H9 (cell line): ENCODE measurements around the gene SYCP2L. TPM values are rescaled to one million over a fixed set of nuclear protein-coding genes. Genes with fewer than 3 reads are reported as not detected.

Experiments
- DNase-seq: peaks from one replicate; pipeline ENCODE4 v3.0.0-alpha.2; 2017
- H2AFZ ChIP-seq: one replicate; pipeline ENCODE4 v1.6.1; 2013; ENCODE audit warnings: mild to moderate bottlenecking, low read length, control low read depth, moderate library complexity
- H2AK5ac ChIP-seq: 2 replicates; pipeline ENCODE4 v1.6.1; 2013; ENCODE audit warnings: low read length, control low read depth, mixed read lengths; ENCODE audit not compliant: insufficient read length
- H2BK120ac ChIP-seq: one replicate; pipeline ENCODE4 v1.6.1; 2013; ENCODE audit warnings: low read depth, mild to moderate bottlenecking, low read length, control low read depth, inconsistent platforms; ENCODE audit not compliant: poor library complexity, severe bottlenecking
- H2BK12ac ChIP-seq: 2 replicates; pipeline ENCODE4 v1.6.1; 2013; ENCODE audit warnings: low read length, control low read depth, mixed read lengths, low read depth; ENCODE audit not compliant: insufficient read length
- H2BK15ac ChIP-seq: 2 replicates; pipeline ENCODE4 v1.6.1; 2013; ENCODE audit warnings: low read depth, low read length, control low read depth
- H2BK20ac ChIP-seq: one replicate; pipeline ENCODE4 v1.6.1; 2013; ENCODE audit warnings: low read depth, mild to moderate bottlenecking, low read length, control low read depth, inconsistent platforms; ENCODE audit not compliant: poor library complexity, severe bottlenecking
- H2BK5ac ChIP-seq: 2 replicates; pipeline ENCODE4 v1.6.1; 2013; ENCODE audit warnings: low read length, control low read depth, mixed read lengths; ENCODE audit not compliant: insufficient read length
- H3K14ac ChIP-seq: 2 replicates; pipeline ENCODE4 v1.6.1; 2013; ENCODE audit warnings: low read length, control low read depth; ENCODE audit not compliant: insufficient read depth
- H3K18ac ChIP-seq: 2 replicates; pipeline ENCODE4 v1.6.1; 2013; ENCODE audit warnings: low read depth, mild to moderate bottlenecking, mixed read lengths, low read length, control low read depth; ENCODE audit not compliant: insufficient read length
- H3K23ac ChIP-seq: 2 replicates; pipeline ENCODE4 v1.6.1; 2013; ENCODE audit warnings: low read length, control low read depth, mixed read lengths, low read depth; ENCODE audit not compliant: insufficient read length
- H3K23me2 ChIP-seq: 2 replicates; pipeline ENCODE4 v1.6.1; 2013; ENCODE audit warnings: low read depth, mild to moderate bottlenecking, mixed read lengths, low read length, control low read depth; ENCODE audit not compliant: insufficient read length, poor library complexity, severe bottlenecking
- H3K27ac ChIP-seq: 2 replicates; pipeline ENCODE4 v1.5.1; 2013; ENCODE audit warnings: low read length, control low read depth, mixed read lengths, low read depth; ENCODE audit not compliant: insufficient read length
- H3K27me3 ChIP-seq: 2 replicates; pipeline ENCODE4 v1.6.1; 2013; ENCODE audit warnings: low read length, control low read depth, inconsistent platforms; ENCODE audit not compliant: insufficient read depth
- H3K4ac ChIP-seq: 2 replicates; pipeline ENCODE4 v1.6.1; 2013; ENCODE audit warnings: low read depth, mild to moderate bottlenecking, control low read depth, inconsistent platforms, low read length, moderate library complexity
- H3K4me1 ChIP-seq: 2 replicates; pipeline ENCODE4 v1.6.1; 2013; ENCODE audit warnings: low read length, control low read depth, inconsistent platforms; ENCODE audit not compliant: insufficient read depth
- H3K4me2 ChIP-seq: 2 replicates; pipeline ENCODE4 v1.6.1; 2013; ENCODE audit warnings: low read length, control low read depth, mixed read lengths; ENCODE audit not compliant: insufficient read length, insufficient read depth
- H3K56ac ChIP-seq: 2 replicates; pipeline ENCODE4 v1.6.1; 2013; ENCODE audit warnings: low read depth, mild to moderate bottlenecking, mixed read lengths, low read length, control low read depth; ENCODE audit not compliant: insufficient read length
- H3K79me1 ChIP-seq: 2 replicates; pipeline ENCODE4 v1.6.1; 2013; ENCODE audit warnings: low read depth, mild to moderate bottlenecking, moderate library complexity, low read length, control low read depth, inconsistent platforms; ENCODE audit not compliant: insufficient read depth, poor library complexity, severe bottlenecking
- H3K79me2 ChIP-seq: 2 replicates; pipeline ENCODE4 v1.6.1; 2013; ENCODE audit warnings: low read length, control low read depth, inconsistent platforms; ENCODE audit not compliant: insufficient read depth
- H3K9ac ChIP-seq: 2 replicates; pipeline ENCODE4 v1.6.1; 2013; ENCODE audit warnings: low read length, control low read depth, mixed read lengths; ENCODE audit not compliant: insufficient read length; ENCODE audit errors: extremely low read depth
- H3K9me3 ChIP-seq: one replicate; pipeline ENCODE4 v1.6.1; 2013; ENCODE audit warnings: low read depth, low read length, inconsistent platforms; ENCODE audit not compliant: control insufficient read depth
- H3T11ph ChIP-seq: one replicate; pipeline ENCODE4 v1.6.1; 2013; ENCODE audit warnings: mild to moderate bottlenecking, low read length, control low read depth, inconsistent platforms
- H4K20me1 ChIP-seq: one replicate; pipeline ENCODE4 v1.6.1; 2013; ENCODE audit not compliant: control insufficient read depth, insufficient read length, insufficient read depth
- H4K5ac ChIP-seq: 2 replicates; pipeline ENCODE4 v1.6.1; 2013; ENCODE audit warnings: low read depth, mild to moderate bottlenecking, mixed read lengths, low read length, control low read depth; ENCODE audit not compliant: insufficient read length
- H4K8ac ChIP-seq: replicated peaks from 2 replicates; pipeline ENCODE4 v1.6.1; 2013; ENCODE audit warnings: low read length, control low read depth, mixed read lengths, low read depth; ENCODE audit not compliant: insufficient read length
- H4K91ac ChIP-seq: 2 replicates; pipeline ENCODE4 v1.6.1; 2013; ENCODE audit warnings: low read depth, mild to moderate bottlenecking, moderate library complexity, mixed read lengths, low read length, control low read depth; ENCODE audit not compliant: insufficient read length
- H3K27ac Mint-ChIP-seq, 3 experiments: 2 replicates in 2 of 3; 3 replicates in 1 of 3; pipeline ENCODE4 v1.8.0; 2020 to 2021; ENCODE audit warnings: mixed read lengths in 3 of 3, mild to moderate bottlenecking in 1 of 3, moderate library complexity in 1 of 3
- H3K27me3 Mint-ChIP-seq: 2 replicates; pipeline ENCODE4 v1.8.0; 2021; ENCODE audit warnings: low read depth, mild to moderate bottlenecking, moderate library complexity, mixed read lengths
- H3K36me3 Mint-ChIP-seq, 3 experiments: 2 replicates in 2 of 3; 3 replicates in 1 of 3; pipeline ENCODE4 v1.8.0; 2020 to 2021; ENCODE audit warnings: low read depth in 3 of 3, mixed read lengths in 3 of 3; ENCODE audit not compliant: insufficient read depth in 1 of 3
- H3K4me1 Mint-ChIP-seq, 2 experiments: 2 replicates each; pipeline ENCODE4 v1.8.0; 2020; ENCODE audit warnings: mixed read lengths in 2 of 2
- H3K4me3 Mint-ChIP-seq, 2 experiments: 2 replicates in 1 of 2; 3 replicates in 1 of 2; pipeline ENCODE4 v1.8.0; 2020 to 2021; ENCODE audit warnings: mild to moderate bottlenecking in 2 of 2, mixed read lengths in 2 of 2, moderate library complexity in 1 of 2
- H3K9me3 Mint-ChIP-seq, 2 experiments: 2 replicates in 1 of 2; 3 replicates in 1 of 2; pipeline ENCODE4 v1.8.0; 2020; ENCODE audit warnings: mild to moderate bottlenecking in 2 of 2, mixed read lengths in 2 of 2, moderate library complexity in 1 of 2
- WGBS: extraction: QIAGEN DNeasy Blood & Tissue Kit; methylation state at CpG from one replicate; pipeline ENCODE4 v1.1.7; 2013; ENCODE audit warnings: missing lambda C conversion rate, low lambda C conversion rate, mixed read lengths; ENCODE audit not compliant: insufficient read length; ENCODE audit errors: extremely low coverage; 5-methylcytosine and 5-hydroxymethylcytosine counted together
- total RNA-seq: library from RNA; stranded (reverse); gene quantifications from 2 replicates; pipeline ENCODE4 v1.2.1, GENCODE V29; 2021
- TF ChIP-seq, protein P1 (sequence below): fragments of 200-600 bp; sonication (generic); conservative IDR thresholded peaks from 3 replicates; pipeline ENCODE4 v1.8.0; 2021; ENCODE audit warnings: antibody characterized with exemption, mild to moderate bottlenecking

SYCP2L gene
- total RNA-seq, 1 experiment from 2014 or later, result 3.5 TPM

DNA sequence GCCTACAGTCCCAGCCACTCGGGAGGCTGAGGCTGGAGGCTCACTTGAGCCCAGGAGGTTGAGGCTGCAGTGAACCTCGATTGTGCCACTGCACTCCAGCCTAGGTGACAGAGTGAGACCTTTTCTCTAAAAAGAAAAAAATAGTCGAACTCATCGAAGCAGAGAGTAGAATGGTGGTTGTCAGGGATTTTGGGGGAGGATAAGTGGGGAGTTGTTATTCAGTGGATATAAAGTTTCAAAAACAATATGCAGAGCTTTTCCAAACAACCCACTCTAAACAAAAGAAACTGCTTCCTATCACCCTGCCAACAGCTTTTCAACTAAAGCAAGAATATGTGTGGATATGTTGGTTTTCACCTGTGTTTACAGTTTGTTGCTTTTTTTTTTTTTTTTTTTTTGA is 37.0 kb upstream of the SYCP2L start:
- no peak overlapping the region for H3K14ac ChIP-seq
- Mint-ChIP-seq H3K36me3 (peaks cover 4 to 15% (median 6%) of the 10 kb centered on the region in 3 experiments; a peak in 5 of 7 replicates), H3K27ac (no peak overlapping the region), H3K4me1 (peaks cover under 1% of the 10 kb centered on the region in 2 experiments; a peak in 2 of 4 replicates), H3K9me3 (peaks cover 15 to 16% of the 10 kb centered on the region in 2 experiments), H3K4me3 (no peak overlapping the region), H3K27me3 (peaks cover 4% of the 10 kb centered on the region)
- no peak overlapping the region for H2BK20ac ChIP-seq
- H3K27ac ChIP-seq, result no peak overlapping the region
- H3T11ph ChIP-seq, result no peak overlapping the region
- H3K56ac ChIP-seq, result no peak overlapping the region
- no peaks in the 10 kb centered on the region for H3K9me3 ChIP-seq
- H3K27me3 ChIP-seq, result no peaks in the 10 kb centered on the region
- no peak overlapping the region for H3K18ac ChIP-seq
- H4K91ac ChIP-seq, result no peak overlapping the region
- no peaks in the 10 kb centered on the region for H4K20me1 ChIP-seq
- no peak overlapping the region for H4K5ac ChIP-seq
- no peak overlapping the region for H3K4me2 ChIP-seq
- H2BK120ac ChIP-seq, result no peak overlapping the region
- H3K79me2 ChIP-seq, result no peaks in the 10 kb centered on the region
- WGBS, result no CpG with 5 or more reads among the region's 4 CpGs
- TF ChIP-seq, protein P1, sequence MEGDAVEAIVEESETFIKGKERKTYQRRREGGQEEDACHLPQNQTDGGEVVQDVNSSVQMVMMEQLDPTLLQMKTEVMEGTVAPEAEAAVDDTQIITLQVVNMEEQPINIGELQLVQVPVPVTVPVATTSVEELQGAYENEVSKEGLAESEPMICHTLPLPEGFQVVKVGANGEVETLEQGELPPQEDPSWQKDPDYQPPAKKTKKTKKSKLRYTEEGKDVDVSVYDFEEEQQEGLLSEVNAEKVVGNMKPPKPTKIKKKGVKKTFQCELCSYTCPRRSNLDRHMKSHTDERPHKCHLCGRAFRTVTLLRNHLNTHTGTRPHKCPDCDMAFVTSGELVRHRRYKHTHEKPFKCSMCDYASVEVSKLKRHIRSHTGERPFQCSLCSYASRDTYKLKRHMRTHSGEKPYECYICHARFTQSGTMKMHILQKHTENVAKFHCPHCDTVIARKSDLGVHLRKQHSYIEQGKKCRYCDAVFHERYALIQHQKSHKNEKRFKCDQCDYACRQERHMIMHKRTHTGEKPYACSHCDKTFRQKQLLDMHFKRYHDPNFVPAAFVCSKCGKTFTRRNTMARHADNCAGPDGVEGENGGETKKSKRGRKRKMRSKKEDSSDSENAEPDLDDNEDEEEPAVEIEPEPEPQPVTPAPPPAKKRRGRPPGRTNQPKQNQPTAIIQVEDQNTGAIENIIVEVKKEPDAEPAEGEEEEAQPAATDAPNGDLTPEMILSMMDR, result no peak
- no peak overlapping the region for H2AK5ac ChIP-seq
- no peak overlapping the region for H3K23ac ChIP-seq
- H2BK5ac ChIP-seq, result no peak overlapping the region
- no peak for DNase-seq
- no peak overlapping the region for H4K8ac ChIP-seq
- H2BK12ac ChIP-seq, result no peak overlapping the region
- no peak overlapping the region for H3K4ac ChIP-seq
- H3K23me2 ChIP-seq, result no peaks in the 10 kb centered on the region
- no peaks in the 10 kb centered on the region for H3K4me1 ChIP-seq
- no peak overlapping the region for H3K9ac ChIP-seq
- no peak overlapping the region for H2AFZ ChIP-seq
- H2BK15ac ChIP-seq, result no peak overlapping the region
- H3K79me1 ChIP-seq, result no peaks in the 10 kb centered on the region
